ENCODE data around the gene CDKAL1.

The CDKAL1 gene

GRCh38 chr6:20678831-20679352 lies 144.6 kb downstream of the CDKAL1 start:
- DNase-seq (ENCODE audit: low read depth) = no peak

GRCh38 chr6:20680697-20681165 lies 146.5 kb downstream of the CDKAL1 start:
- no peak for DNase-seq (ENCODE audit: low read depth)

- no peak for DNase-seq (ENCODE audit: low read depth)
These were observed 147.0 kb downstream of the CDKAL1 start for GRCh38 chr6:20681243-20681684.

GRCh38 chr6:20684474-20684873 lies 150.2 kb downstream of the CDKAL1 start:
- DNase-seq (ENCODE audit: low read depth) = no peak

- DNase-seq (ENCODE audit: low read depth) = no peak
These were observed 151.9 kb downstream of the CDKAL1 start for GRCh38 chr6:20686142-20686541.

- DNase-seq (ENCODE audit: low read depth) = no peak
These were observed 153.2 kb downstream of the CDKAL1 start for GRCh38 chr6:20687494-20687893.

GRCh38 chr6:20688710-20689500 lies 154.6 kb downstream of the CDKAL1 start:
- no peak for DNase-seq (ENCODE audit: low read depth)

- DNase-seq (ENCODE audit: low read depth) = no peak
These were observed 156.9 kb downstream of the CDKAL1 start for GRCh38 chr6:20691185-20691584.

GRCh38 chr6:20692023-20692422 lies 157.8 kb downstream of the CDKAL1 start:
- no peak for DNase-seq (ENCODE audit: low read depth)

- no peak for DNase-seq (ENCODE audit: low read depth)
These were observed 159.3 kb downstream of the CDKAL1 start for GRCh38 chr6:20693466-20694063.

- no peak for DNase-seq (ENCODE audit: low read depth)
These were observed 162.4 kb downstream of the CDKAL1 start for GRCh38 chr6:20696676-20697075.

GRCh38 chr6:20698675-20699074 lies 164.4 kb downstream of the CDKAL1 start:
- DNase-seq (ENCODE audit: low read depth) = no peak

- no peak for DNase-seq (ENCODE audit: low read depth)
These were observed 165.1 kb downstream of the CDKAL1 start for GRCh38 chr6:20699402-20699801.

GRCh38 chr6:20700375-20700774 lies 166.1 kb downstream of the CDKAL1 start:
- DNase-seq (ENCODE audit: low read depth) = no peak

- DNase-seq (ENCODE audit: low read depth) = no peak
These were observed 168.1 kb downstream of the CDKAL1 start for GRCh38 chr6:20702366-20702765.

GRCh38 chr6:20703049-20703448 lies 168.8 kb downstream of the CDKAL1 start:
- no peak for DNase-seq (ENCODE audit: low read depth)

- DNase-seq (ENCODE audit: low read depth) = no peak
These were observed 170.2 kb downstream of the CDKAL1 start for GRCh38 chr6:20704325-20705025.

GRCh38 chr6:20705741-20706140 lies 171.5 kb downstream of the CDKAL1 start:
- no peak for DNase-seq (ENCODE audit: low read depth)

- no peak for DNase-seq (ENCODE audit: low read depth)
These were observed 172.1 kb downstream of the CDKAL1 start for GRCh38 chr6:20706238-20706938.

GRCh38 chr6:20706939-20707485 lies 172.8 kb downstream of the CDKAL1 start:
- no peak for DNase-seq (ENCODE audit: low read depth)

- no peak for DNase-seq (ENCODE audit: low read depth)
These were observed 173.6 kb downstream of the CDKAL1 start for GRCh38 chr6:20707870-20708269.
